MM.1S (cell line): Measurements from ENCODE around the gene UBAC2.

Experiments used
- EZH2phosphoT487 ChIP-seq: fragments of 300-600 bp; sonication (generic); IDR thresholded peaks from 2 replicates; pipeline ENCODE4 v1.6.1; 2018; ENCODE audit warnings: antibody characterized with exemption, low read length
- TF ChIP-seq, protein P1 (sequence below): fragments of 300-600 bp; sonication (generic); IDR thresholded peaks from 2 replicates; pipeline ENCODE4 v1.5.1; 2016; ENCODE audit warnings: antibody characterized with exemption, low read length, mixed read lengths

DNA sequence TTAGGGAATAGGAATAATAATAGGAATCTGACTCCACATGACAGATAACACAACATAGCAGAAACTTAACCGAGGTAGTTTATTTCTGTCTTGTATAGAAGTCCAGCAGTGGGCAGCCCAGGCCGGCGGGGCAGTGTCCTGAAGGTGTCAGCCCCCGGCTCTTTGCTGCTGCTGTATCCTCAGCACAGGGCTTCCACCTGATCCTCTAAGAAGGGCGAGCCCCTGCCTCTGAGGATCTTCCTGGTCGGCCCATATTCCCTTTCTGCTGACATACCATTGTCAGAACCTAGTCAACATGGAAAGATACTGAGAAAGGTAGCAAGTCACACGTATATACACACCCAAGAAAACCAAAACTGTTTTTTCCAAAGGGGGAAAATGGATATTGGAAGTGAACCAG is 162.7 kb downstream of the UBAC2 start:
- no peak for TF ChIP-seq EZH2phosphoT487
- TF ChIP-seq, protein P1, sequence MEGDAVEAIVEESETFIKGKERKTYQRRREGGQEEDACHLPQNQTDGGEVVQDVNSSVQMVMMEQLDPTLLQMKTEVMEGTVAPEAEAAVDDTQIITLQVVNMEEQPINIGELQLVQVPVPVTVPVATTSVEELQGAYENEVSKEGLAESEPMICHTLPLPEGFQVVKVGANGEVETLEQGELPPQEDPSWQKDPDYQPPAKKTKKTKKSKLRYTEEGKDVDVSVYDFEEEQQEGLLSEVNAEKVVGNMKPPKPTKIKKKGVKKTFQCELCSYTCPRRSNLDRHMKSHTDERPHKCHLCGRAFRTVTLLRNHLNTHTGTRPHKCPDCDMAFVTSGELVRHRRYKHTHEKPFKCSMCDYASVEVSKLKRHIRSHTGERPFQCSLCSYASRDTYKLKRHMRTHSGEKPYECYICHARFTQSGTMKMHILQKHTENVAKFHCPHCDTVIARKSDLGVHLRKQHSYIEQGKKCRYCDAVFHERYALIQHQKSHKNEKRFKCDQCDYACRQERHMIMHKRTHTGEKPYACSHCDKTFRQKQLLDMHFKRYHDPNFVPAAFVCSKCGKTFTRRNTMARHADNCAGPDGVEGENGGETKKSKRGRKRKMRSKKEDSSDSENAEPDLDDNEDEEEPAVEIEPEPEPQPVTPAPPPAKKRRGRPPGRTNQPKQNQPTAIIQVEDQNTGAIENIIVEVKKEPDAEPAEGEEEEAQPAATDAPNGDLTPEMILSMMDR = no peak
